Activated CD4-positive, alpha-beta T cell treated with anti-CD3 and anti-CD28 coated beads, Interleukin-2, amount 50 U/mL, for 1 hour (primary cell): Measurements from ENCODE around the gene TNS3.

Experiments
- DNase-seq: peaks from one replicate; pipeline ENCODE4 v3.0.0-alpha.2; 2020

Gene TNS3

DNA sequence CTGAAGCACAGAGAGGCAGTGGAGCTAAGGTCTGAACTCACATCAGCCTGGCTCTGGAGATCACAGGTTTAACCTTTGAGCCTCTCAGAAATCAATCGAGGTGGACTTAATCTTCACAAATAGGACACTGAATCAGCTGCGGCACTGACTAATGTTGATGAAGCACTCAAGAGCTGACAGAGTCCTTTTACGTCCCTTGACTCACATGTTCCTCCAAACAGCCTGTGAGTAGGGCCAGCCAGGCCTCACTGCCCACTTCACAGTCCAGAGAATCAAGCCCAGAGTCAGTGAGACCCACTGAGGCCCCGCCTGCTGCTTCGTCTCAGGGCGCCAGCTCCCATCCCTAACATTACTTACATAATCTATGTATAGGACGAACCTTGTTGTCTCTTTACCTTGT is 63.1 kb downstream of the TNS3 start:
- DNase-seq, result no peak

DNA sequence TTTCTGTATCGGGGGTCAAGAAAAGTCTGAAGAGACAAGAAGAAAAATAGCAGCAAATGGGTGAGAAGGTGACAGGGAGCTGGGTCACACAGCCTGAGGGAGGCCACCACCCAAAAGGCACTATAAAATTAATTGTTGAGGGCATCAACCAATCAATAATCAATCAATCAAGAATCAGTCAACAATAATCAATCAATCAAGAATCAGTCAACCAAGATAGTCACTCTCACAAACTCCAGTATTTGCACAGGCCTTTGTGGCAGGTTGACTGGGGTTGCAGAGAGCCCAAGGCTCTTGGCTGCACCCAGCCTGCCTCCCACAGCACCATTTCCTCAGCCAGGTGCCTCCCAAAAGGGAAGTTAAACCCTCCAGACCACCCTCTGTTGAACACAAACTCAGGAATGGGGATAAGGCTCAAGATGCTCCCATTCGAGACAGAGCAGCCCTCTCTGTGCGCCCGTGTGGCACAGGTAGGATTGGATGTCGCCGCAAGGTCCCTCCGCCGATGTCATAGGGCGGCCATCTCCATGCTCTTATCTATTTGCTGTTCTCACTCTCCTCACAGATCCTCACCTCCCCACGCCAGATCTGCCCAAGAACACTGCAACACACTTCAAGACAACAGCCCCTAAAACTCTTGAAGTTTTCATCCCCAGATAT is 64.0 kb downstream of the TNS3 start:
- DNase-seq, result no peak

DNA sequence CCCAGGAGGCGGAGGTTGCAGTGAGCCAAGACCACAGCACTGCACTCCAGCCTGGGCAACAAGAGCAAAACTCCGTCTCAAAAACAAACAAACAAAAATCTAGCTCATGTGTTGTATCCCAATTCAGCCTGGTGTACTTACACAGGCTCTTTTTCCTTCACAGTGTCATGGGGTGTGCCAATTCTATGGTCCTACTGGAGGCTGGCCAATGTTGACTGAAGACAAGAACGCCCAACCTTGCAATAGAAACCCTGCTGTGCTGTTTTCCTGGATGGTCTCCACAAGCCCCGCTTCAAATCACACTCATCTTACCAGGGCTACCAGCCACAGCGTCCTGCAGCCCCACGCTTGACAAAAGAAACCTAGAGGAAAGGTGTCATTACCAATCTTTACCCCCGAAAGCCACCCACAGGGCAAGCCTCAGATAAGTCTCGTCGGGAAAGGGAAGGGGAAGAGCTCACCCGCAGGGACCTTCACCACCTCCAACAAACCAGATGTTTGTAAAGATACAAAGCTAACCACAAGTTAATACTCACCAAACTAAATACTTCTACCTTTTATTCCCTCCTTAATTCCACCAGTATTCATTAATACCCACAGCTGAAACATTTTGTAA is 64.8 kb downstream of the TNS3 start:
- no peak for DNase-seq

DNA sequence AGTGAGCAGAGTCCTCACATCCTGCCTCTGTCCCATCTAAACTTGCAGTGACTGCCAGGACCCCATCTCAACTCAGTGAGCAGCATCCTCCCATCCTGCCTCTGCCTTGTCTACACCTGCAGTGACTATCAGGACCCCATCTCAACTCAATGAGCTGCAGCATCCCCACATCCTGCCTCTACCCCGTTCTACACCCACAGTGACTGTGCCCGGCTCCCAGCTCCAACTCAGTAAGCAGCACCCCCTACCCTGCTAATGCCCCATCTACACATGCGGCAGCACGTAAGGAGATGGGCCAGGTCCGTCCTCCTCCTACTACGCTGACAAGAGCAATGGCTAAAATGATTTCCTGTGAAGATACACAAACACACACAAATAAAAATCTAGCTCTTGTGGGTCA is 65.5 kb downstream of the TNS3 start:
- no peak for DNase-seq

DNA sequence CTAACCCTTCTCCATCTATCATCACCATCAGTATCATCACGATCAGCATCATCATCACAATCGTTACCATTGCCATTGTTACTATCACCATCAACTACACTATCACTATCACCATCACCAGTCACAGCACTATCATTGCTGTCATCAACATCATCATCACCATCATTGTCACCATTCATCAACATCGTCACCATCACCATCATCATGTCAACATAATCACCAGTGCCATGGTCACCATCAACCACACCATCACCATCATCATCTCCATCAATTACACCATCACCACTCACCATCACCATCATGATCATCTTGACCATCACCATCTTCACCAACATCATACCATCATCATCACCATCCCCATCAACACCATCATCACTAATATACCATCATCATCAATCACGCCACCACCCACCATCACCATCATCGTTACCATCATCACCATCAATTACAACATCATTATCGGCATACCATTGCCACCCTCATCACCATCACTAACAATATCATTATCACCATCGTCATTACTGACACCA is 66.5 kb downstream of the TNS3 start:
- no peak for DNase-seq

DNA sequence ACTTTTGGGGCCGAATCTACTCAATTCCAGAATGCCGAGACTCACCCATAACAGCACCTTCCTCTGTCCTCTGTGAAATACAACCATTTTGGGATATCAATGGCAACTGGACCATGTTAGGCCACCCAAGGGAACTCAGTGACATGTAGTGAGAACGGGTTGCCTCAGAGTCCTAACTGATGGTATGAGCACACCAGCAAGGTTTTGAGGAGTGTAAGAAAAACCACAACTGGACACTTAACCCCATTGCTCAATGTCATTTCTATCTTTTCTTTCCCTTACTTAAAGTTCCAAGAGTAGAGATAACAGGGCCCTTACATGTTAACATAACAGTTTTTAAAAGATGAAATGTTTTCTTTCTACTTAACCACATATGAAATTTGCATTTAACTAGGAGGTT is 67.1 kb downstream of the TNS3 start:
- DNase-seq, result no peak

DNA sequence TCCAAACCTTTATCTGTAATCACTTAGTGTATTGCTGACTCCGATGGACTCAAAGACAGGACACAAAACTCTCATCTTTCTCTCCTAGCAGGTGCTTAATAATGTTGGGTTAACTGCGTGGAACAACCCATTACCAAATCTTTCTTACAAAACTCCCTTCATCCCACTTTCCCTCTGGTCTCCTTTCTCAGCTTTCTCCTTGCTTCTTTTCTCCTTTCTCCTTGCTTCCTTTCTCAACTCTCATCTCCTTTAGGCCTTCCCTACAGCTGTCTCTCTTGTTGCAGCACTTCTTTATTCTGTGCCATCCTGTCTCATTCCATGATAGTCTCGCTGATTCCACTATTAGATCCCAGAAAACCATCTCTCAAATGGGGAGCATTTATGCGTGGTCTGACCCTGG is 67.5 kb downstream of the TNS3 start:
- no peak for DNase-seq

DNA sequence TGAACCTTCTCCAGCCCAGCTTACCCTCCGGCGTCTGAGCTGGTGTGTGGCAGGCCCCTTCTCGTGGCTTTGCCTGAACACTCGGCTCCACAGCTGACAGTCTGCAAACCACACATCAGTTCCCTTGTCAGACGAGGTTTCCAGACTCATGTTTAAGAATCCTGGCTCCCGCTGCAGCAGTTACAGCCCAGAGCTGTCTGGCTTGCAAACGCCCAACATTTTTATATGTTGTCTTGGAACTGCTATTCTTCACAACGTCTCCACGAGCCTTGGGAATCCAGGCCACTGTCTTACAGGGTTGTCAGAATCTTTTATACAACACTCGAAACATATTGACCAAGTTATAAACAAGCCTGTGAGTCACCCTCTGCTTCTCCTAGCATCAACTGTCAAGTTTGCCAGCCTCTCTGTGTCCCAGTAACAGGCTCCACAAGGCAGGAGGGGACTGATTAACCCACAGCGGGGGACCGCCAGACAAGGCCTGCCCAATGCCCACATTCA is 68.1 kb downstream of the TNS3 start:
- DNase-seq, result no peak

DNA sequence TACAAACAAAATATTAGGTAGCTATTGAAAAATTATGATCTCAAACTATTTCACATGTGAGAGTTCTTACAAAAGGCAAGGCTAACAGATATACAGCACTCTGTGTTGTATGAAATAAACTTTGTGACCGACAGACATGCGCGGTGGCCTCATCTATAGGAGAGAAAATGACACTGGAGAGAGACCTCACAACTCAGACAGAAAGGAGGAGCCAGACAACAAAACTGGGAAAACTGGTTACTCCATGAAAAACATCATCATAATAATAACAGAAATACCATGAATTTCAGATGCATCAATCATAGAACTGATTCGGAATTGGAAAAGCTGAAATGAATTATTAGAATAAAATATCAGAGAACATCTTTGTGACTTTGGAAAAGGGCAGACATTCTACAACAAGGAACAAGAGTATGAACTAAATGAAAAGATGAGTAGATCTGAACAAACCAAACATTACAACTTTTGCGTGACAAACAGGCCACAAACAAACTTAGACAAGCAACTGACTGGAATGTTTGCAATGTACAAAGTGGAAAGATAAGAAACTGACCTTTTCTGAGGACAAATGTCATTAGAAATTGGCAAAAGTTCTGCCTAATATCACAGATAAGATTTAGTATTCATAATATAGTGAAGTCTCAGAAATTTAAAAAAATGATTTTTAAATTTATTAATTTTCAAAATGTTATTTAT is 69.3 kb downstream of the TNS3 start:
- DNase-seq, result no peak

DNA sequence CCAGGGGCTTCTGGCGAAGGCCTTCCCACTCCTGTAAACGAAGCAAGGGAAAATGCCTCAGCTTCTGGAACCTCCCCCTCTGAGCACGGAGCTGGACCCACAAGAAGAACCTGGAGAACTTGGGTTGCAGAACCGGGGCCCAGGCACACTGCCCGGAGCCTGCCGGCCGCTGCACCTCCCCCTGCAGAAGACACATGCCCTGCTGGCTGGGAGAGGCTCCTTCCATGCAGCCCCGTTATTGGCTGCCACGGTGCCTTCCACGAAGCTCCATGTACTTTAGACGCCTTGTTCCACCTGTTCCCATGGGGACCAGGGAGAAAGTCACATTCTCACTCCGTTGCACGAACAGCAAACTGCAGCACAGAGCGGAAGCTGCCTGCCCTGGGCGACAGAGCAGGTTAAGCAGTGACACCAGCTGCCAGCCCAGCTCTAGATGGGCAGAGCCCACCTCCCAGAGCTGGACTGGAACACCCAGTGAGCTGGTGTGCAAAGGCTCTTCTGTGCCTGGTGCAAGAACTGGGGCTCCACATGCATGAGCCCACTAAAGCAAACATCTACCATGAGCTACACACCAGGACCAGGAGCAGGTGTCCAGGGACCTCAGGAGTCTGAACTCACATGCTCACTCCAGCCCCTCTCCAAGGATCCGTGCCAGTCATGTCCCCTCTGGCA is 70.1 kb downstream of the TNS3 start:
- no peak for DNase-seq

DNA sequence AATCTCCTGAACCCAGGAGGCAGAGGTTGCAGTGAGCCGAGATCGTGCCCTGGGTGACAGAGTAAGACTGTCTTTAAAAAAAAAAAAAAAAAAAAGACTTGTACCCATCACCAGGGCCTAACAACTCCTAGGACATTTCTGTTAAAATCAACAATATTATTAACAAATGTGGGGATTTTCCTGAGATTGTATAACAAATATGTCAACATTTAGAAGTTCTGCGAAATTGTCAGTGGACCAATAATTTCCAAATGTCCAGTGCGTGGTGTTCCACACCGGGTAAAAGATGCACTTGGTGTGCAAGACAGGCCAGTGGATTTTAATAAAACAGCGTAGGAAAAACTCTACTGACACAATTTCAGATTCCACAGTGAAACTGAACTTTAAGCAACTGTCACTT is 71.1 kb downstream of the TNS3 start:
- no peak for DNase-seq

DNA sequence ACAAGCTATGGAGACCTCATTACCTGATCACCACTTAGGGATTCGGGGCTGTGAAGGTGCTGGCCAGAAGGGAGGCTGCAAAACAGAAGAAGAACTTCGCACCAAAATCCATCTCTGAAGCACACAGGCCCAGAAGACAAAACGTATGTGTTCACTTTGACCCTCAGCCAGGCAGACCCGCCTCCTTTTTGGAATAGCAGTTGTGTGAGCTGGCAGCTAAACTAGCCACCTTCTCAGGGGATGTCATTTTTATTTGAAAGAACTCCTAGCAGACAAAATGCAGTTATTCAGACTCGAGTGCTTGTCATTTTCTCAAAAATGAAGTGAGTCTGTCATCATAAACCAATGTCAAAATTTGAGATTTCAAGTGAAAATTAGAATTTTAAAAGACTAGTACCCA is 71.7 kb downstream of the TNS3 start:
- DNase-seq, result no peak

DNA sequence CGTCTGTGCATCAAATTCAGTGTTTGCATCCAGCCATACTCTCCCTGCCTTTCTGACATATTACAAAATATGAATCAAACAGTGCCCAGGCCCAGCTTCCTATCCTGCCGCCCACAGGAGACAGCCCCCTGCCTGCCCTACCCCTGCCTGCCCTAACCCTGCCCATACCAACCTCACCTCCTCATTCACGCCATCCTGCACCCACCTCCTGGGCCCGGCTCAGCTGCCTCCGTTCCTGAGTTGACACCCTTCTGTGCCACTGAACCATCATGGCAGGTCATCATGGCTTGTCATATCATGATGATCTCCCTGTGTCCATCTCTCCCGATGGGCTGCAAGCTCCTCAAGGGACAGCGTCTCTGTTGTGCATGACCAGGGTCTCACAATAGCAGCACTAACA is 72.3 kb downstream of the TNS3 start:
- no peak for DNase-seq

DNA sequence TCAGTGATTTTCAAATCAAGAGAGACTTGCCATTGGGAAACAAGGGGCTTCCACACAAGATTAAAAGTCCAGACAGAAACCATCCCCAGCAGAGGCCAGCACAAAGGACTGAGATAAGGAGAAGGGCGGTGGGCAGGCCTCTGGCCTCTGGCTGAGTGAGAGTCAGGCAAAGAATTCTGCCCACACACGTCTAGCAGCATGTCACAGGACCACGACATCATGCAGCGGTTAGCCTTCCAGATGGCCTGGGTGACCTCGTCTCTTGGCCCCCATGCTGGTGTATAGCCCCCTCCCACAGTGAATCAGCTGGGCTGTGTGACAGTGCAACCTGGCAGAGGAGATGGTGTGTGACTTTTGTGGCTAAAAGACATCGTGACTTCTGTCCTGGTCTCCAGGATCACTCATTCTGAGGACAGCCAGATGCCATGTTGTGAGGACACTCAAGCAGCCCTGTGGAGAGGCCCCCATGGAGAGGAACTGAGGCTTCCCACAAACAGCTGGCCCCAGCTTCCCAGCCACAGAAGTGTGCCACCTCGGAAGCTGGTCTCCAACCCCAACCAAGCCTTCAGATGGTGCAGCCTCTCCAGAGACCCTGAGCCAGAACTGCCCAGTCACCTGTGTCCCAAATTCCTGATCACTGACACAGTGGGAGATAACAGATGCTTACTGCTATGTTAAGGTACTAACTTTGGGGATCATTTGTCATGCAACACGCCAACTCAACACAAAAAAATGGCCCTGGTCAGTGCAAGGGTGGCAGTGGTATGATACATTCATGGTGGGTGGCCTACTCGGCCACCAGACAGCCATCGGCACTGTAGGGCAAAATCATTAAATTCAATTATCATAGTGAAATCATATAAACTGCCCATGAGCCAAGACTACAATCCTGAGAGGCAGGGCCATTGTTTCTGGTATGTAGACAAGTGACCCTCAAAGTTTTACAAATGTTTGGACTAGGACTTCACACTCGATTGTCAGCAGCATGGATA is 73.2 kb downstream of the TNS3 start:
- DNase-seq, result no peak

DNA sequence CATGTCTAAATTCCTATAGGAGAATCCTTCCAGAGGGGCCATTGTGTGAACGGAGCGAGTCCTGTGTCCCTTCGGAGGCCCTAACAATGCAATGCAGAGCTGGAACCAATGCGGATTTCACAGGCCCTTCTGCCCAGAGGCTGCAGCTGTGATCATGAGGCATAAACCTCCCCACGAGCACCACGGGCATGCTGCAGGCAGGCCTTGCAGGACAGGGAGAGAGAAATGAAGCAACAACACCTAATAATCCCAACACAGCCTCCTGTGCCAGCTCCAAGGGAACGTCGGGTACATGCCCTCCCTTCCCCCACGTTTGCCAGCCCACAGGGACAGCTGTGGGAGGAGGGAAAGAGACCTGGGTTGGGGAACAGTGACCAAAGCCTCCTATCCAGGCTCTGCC is 74.4 kb downstream of the TNS3 start:
- no peak for DNase-seq

DNA sequence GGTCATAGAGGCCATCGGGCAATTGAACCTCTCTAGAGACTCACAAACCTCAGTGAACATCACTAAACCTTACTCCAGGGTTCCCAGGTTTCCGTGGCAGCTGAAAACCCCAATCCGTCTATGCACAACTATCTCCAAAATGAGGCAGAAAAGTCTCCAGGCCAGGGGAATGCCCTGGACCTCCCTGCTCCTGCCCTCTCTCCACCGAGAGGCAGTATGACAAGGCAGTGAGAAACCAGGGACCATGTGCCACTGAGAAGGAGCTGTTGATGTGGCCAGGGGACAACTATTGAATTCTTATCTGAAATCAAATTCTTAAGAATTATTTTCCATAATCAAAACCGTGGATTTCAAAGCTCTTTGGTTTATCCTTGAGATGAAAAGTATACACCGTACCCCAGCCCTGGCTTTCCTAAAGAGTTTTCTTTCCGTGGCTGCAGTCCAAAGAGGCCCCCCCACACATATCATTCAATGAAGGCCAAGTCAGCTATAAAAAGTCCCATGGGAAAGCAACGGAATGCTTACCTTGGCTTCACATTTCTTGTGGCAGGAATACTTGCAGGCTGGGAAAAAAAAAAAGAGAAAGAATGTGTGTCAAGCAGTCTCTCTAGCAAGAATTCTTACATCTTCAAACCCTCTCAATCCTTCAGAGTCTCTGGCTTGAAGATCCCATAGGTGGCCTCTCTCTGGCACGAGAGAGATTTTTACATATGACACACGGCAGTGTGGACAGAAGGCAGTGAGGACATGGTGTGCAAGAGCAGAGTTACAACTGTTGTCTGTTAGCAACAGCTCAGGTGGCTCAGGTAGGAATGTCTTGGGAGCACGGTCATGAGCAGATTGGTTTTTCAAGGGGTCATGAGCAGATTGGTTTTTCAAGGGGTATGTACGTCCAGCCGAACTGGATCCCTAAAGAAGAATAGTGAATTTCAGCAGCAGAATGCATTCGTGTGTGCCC is 75.2 kb downstream of the TNS3 start:
- DNase-seq, result no peak

DNA sequence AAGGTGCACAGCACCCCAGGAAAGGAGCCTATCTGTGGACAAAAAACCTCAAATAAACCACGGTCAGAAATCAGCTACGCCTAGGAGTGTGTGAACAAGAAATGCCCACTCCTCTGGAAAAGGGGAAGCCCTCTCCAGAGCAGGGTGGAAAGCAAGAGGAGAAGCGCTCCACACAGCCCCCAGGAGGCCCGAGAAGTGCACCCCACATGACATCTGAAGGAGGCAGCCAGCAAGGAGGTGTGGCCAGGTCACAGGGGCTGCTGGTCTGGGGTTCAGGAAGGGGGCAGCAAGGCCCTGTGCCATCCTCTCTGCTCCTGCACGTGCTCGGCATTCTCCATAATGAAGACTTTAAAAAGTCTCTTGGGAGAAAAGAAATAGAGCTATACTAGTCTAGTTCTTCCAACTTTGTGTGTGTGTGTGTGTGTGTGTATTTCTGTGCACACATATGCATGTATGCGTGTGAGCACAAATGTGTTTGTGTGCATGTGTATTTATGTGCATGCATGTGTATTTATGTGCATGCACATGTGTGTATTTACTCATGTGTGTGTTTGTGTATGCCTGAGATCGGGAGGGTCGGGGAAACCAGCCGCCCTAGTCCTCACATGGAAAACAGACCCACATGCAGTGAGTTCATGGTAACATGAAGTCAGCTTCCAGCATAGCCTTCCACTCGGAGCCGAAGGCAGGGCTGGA is 76.5 kb downstream of the TNS3 start:
- DNase-seq, result no peak

DNA sequence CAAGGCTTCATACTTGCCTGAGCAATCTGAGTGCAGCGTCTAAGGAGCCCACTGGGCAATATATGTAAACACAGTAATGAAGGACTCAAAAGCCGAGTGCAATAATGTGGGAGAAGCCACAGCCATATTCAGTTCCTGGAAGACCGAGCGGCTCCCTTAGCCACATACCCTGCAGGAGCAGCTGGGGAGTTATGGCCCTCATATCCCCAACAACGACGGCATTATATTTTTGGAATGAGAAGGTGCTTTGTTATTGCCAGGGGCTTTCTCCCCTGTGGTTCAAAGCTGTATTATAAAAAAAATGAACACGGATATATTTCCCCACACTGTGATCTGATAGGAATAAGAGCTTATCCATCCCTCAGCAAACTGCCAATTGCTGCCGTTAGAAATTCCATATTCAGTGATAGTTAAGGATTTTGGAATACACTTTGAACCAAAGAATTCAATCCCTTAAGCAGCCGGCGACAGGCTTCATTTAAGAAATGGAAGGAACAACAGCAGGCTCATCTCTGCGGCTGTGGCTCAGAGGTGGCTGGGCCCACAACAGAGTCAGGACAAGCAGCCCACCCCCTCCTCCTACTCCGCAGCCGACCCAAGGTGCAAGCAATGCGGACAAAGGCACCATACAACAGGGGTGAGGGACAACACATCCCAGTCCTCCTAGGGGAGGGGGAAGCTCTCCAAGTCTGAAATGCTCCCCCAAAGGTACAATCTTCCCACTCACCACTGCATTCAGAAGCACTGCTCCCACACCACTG is 77.2 kb downstream of the TNS3 start:
- DNase-seq, result no peak

DNA sequence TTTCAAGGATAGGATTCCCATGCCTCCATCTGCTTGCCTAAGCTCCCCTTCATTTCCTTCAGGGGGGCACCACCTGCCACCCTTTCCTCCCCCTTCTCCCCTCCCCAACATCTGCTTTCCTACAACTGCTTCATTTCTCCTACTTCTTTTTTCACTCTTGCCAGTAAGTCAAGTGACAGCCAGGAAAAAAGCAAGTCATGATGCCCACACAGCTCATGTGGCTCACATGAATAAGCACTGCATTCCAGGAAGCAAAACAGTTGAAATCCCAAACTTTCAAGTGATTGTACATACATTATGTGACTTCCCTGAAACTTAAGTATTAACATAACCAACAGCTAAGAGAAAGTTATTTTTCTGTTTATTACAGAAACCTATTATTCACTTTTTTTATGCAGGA is 78.6 kb downstream of the TNS3 start:
- no peak for DNase-seq
